ENCODE results near the gene SGK2. TPM values are rescaled to one million over a fixed set of nuclear protein-coding genes. Genes with fewer than 3 reads are reported as not detected.

Gene SGK2
- total RNA-seq, 2 donors from 2014 or later: 14.3 to 21.4 TPM

GRCh38 chr20:43542674-43543073 is 16.2 kb upstream of the SGK2 start:
- Histone ChIP-seq H3K4me1 (peaks cover 15% of the 10 kb centered on the region), H3K9me3 (no peaks in the 10 kb centered on the region), H3K4me3 (no peak overlapping the region), H3K27me3 (no peaks in the 10 kb centered on the region), H3K27ac (no peak overlapping the region), H3K36me3 (replicated peaks in 1 of 2; ENCODE audit: insufficient read depth in 1 of 2, low read depth in 2 of 2) (no peaks in the 10 kb centered on the region)
- WGBS, 2 donors: 71 to 76% methylated on average over 4 of the region's 4 CpGs
- intact Hi-C loops (cut with DNase I): no loop called here
- DNase-seq (no peak), ATAC-seq (no peak)
- TF ChIP-seq CTCF (IDR thresholded peaks at IDR 0.05) (no peak), POLR2A (IDR thresholded peaks at IDR 0.05) (no peak)

GRCh38 chr20:43543138-43543537 is 15.7 kb upstream of the SGK2 start:
- no peak for TF ChIP-seq CTCF (IDR thresholded peaks at IDR 0.05)
- TF ChIP-seq POLR2A (IDR thresholded peaks at IDR 0.05): no peak
- WGBS, 2 donors: 88 to 95% methylated on average over 5 of the region's 5 CpGs
- Histone ChIP-seq H3K4me3 (no peak overlapping the region), H3K36me3 (replicated peaks in 1 of 2; ENCODE audit: insufficient read depth in 1 of 2, low read depth in 2 of 2) (no peaks in the 10 kb centered on the region), H3K27ac (no peak overlapping the region), H3K4me1 (peaks cover 15% of the 10 kb centered on the region), H3K27me3 (no peaks in the 10 kb centered on the region), H3K9me3 (no peaks in the 10 kb centered on the region)
- DNase-seq: no peak
- intact Hi-C loops (cut with DNase I): no loop called here
- ATAC-seq: no peak

- no peak for TF ChIP-seq CTCF (IDR thresholded peaks at IDR 0.05)
- no peak for TF ChIP-seq POLR2A (IDR thresholded peaks at IDR 0.05)
- Histone ChIP-seq H3K27ac (no peak overlapping the region), H3K4me1 (peaks cover 1% of the 10 kb centered on the region), H3K27me3 (no peaks in the 10 kb centered on the region), H3K9me3 (no peaks in the 10 kb centered on the region), H3K36me3 (replicated peaks in 1 of 2; ENCODE audit: insufficient read depth in 1 of 2, low read depth in 2 of 2) (no peaks in the 10 kb centered on the region), H3K4me3 (no peak overlapping the region)
- ATAC-seq (no peak), DNase-seq (peak in 1 of 4 donors; percentile 1)
- intact Hi-C loops (cut with DNase I): no loop called here
- 91 to 95% methylated on average over 9 of the region's 9 CpGs for WGBS, 2 donors
These were observed 14.3 kb upstream of the SGK2 start for GRCh38 chr20:43544501-43544900.

GRCh38 chr20:43545837-43546578 is 12.8 kb upstream of the SGK2 start:
- H3K27ac ChIP-seq: no peak overlapping the region
- no peaks in the 10 kb centered on the region for H3K27me3 ChIP-seq
- WGBS, 2 donors: 90 to 91% methylated on average over 4 of the region's 4 CpGs
- ATAC-seq: no peak
- H3K9me3 ChIP-seq: no peaks in the 10 kb centered on the region
- no peak overlapping the region for H3K4me3 ChIP-seq
- DNase-seq: no peak
- peaks cover 4% of the 10 kb centered on the region for H3K4me1 ChIP-seq
- no peaks in the 10 kb centered on the region for H3K36me3 ChIP-seq (replicated peaks in 1 of 2; ENCODE audit: insufficient read depth in 1 of 2, low read depth in 2 of 2)
- intact Hi-C loops (cut with DNase I): no loop called here
- no peak for TF ChIP-seq POLR2A (IDR thresholded peaks at IDR 0.05)
- no peak for TF ChIP-seq CTCF (IDR thresholded peaks at IDR 0.05)
